Keratinocyte (primary cell): ENCODE results near the gene MYRIP. TPM values are rescaled to one million over a fixed set of nuclear protein-coding genes. Genes with fewer than 3 reads are reported as not detected.

Experiments used
- DNase-seq: peaks from one replicate; pipeline ENCODE4 v3.0.0-alpha.2; 2011; ENCODE audit warnings: low read depth, missing footprints, low spot score
- FAIRE-seq: peaks from 2 replicates; lab custom pipeline; 2011; peaks lifted over from hg19 to GRCh38; lab: Jason Lieb, UNC
- H2AFZ ChIP-seq: 2 replicates; pipeline ENCODE4 v1.6.0; 2012; ENCODE audit warnings: low read length, control low read depth, inconsistent platforms; ENCODE audit not compliant: control insufficient read depth
- H3K27ac ChIP-seq: 2 replicates; pipeline ENCODE4 v1.5.1; 2011; ENCODE audit warnings: low read length; ENCODE audit not compliant: control insufficient read depth, insufficient read depth
- H3K27me3 ChIP-seq: 3 replicates; pipeline ENCODE4 v1.6.0; 2011; ENCODE audit warnings: low read length; ENCODE audit not compliant: control insufficient read depth, insufficient read depth; ENCODE audit errors: extremely low read depth
- H3K36me3 ChIP-seq, 2 experiments: 2 replicates in 1 of 2; 3 replicates in 1 of 2; pipeline ENCODE4 v1.5.1; 2011; ENCODE audit warnings: low read length in 2 of 2, mild to moderate bottlenecking in 1 of 2; ENCODE audit not compliant: control insufficient read depth in 2 of 2, insufficient read depth in 2 of 2; ENCODE audit errors: extremely low read depth in 1 of 2
- H3K4me1 ChIP-seq: 3 replicates; pipeline ENCODE4 v1.5.1; 2011; ENCODE audit warnings: low read length; ENCODE audit not compliant: control insufficient read depth, insufficient read depth; ENCODE audit errors: extremely low read depth
- H3K4me2 ChIP-seq: 3 replicates; pipeline ENCODE4 v1.6.0; 2011; ENCODE audit warnings: low read depth, low read length; ENCODE audit not compliant: control insufficient read depth, insufficient read depth; ENCODE audit errors: extremely low read depth
- H3K4me3 ChIP-seq, 3 experiments: fragments of 200-600 bp in 1 of 3; sonication (generic) in 1 of 3; 2 replicates in 2 of 3; 3 replicates in 1 of 3; pipeline ENCODE4 v1.5.1; 2011 to 2016; ENCODE audit warnings: low read length in 3 of 3, mild to moderate bottlenecking in 3 of 3, control low read depth in 2 of 3, inconsistent platforms in 1 of 3, low read depth in 1 of 3, mixed read lengths in 1 of 3, mixed run types in 1 of 3, moderate library complexity in 1 of 3; ENCODE audit not compliant: control insufficient read depth in 2 of 3, insufficient read depth in 2 of 3; ENCODE audit errors: extremely low read depth in 1 of 3
- H3K79me2 ChIP-seq: 2 replicates; pipeline ENCODE4 v1.6.0; 2012; ENCODE audit warnings: low read length; ENCODE audit not compliant: control insufficient read depth, insufficient read depth
- H3K9ac ChIP-seq: 3 replicates; pipeline ENCODE4 v1.6.0; 2011; ENCODE audit warnings: low read length; ENCODE audit not compliant: control insufficient read depth, insufficient read depth; ENCODE audit errors: extremely low read depth
- H3K9me1 ChIP-seq: 3 replicates; pipeline ENCODE4 v1.6.0; 2011; ENCODE audit warnings: low read length; ENCODE audit not compliant: control insufficient read depth, insufficient read depth; ENCODE audit errors: extremely low read depth
- H3K9me3 ChIP-seq: 2 replicates; pipeline ENCODE4 v1.5.1; 2012; ENCODE audit warnings: low read depth, low read length; ENCODE audit not compliant: control insufficient read depth
- H4K20me1 ChIP-seq: 3 replicates; pipeline ENCODE4 v1.6.0; 2011; ENCODE audit warnings: low read length; ENCODE audit not compliant: control insufficient read depth, insufficient read depth; ENCODE audit errors: extremely low read depth
- EZH2 ChIP-seq: IDR thresholded peaks from one replicate; pipeline ENCODE4 v1.6.1; 2012; ENCODE audit warnings: inconsistent platforms, mild to moderate bottlenecking, low read length, moderate library complexity
- dilution Hi-C: fragments of 300-500 bp; cut with MboI; formaldehyde crosslinking; loops from one replicate; pipeline ENCODE4 v1.7.0; 2020; ENCODE audit warnings: low sequenced_read_pairs; ENCODE audit not compliant: extremely low pct_ligation_motif_present
- polyA plus RNA-seq, 5 experiments: library from polyadenylated mRNA; depleted of rRNA in 3 of 5; stranded (reverse) in 3 of 5; stranded (forward) in 1 of 5; unstranded in 1 of 5; fragments of >200 nt; gene quantifications; 1 replicate in 1 of 5; 2 replicates in 3 of 5; 3 replicates in 1 of 5; pipeline versions ENCODE4 v1.2.1 to v1.2.3, GENCODE V29; 2011 to 2012; ENCODE audit warnings: missing spikeins in 2 of 5, low read depth in 1 of 5, low replicate concordance in 1 of 5
- TF ChIP-seq, protein P1 (sequence below), 3 experiments: IDR thresholded peaks in 1 of 3; conservative IDR thresholded peaks in 1 of 3; optimal IDR thresholded peaks in 1 of 3; 2 replicates in 2 of 3; 3 replicates in 1 of 3; pipeline versions ENCODE3 to v1.5.1; 2011; ENCODE audit warnings: low read length in 3 of 3, mild to moderate bottlenecking in 3 of 3, moderate library complexity in 2 of 3, control low read depth in 1 of 3, inconsistent platforms in 1 of 3; ENCODE audit not compliant: insufficient read depth in 2 of 3; ENCODE audit errors: extremely low read depth in 1 of 3

The MYRIP gene
- polyA plus RNA-seq, 1 donor (not counting 4 experiments of a cell fraction or from before 2014, with no cell fraction given), result 0.01 TPM

DNA sequence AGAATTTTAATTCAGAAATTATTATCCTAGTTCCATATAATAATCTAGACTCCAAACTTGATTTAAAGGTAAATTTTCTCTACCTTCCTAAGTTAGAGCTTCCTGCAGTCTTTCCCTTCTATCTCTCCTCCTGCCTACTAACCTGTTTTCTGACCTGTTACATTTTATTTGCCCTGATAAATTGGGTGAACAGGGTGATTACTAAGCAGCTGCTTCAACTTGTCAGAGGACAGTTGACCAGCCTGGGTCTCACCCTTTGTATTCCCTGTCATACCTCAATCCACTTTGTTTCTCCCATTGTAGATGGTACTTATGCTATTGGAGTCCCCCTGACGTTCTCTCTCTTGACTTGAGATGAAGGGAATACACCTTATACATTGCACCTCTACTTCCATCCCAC is 28.4 kb upstream of the MYRIP start:
- H2AFZ ChIP-seq, result no peak overlapping the region
- DNase-seq (no peak), FAIRE-seq (no peak)
- no peak overlapping the region for H3K9ac ChIP-seq
- H3K9me3 ChIP-seq, result no peaks in the 10 kb centered on the region
- H3K9me1 ChIP-seq, result no peaks in the 10 kb centered on the region
- H3K4me1 ChIP-seq, result no peaks in the 10 kb centered on the region
- no peak overlapping the region for H3K4me2 ChIP-seq
- dilution Hi-C loops, result no loop called here
- no peaks in the 10 kb centered on the region for H4K20me1 ChIP-seq
- H3K4me3 ChIP-seq, result no peak overlapping the region
- no peak overlapping the region for H3K27ac ChIP-seq
- H3K79me2 ChIP-seq, result no peaks in the 10 kb centered on the region
- TF ChIP-seq, protein P1, sequence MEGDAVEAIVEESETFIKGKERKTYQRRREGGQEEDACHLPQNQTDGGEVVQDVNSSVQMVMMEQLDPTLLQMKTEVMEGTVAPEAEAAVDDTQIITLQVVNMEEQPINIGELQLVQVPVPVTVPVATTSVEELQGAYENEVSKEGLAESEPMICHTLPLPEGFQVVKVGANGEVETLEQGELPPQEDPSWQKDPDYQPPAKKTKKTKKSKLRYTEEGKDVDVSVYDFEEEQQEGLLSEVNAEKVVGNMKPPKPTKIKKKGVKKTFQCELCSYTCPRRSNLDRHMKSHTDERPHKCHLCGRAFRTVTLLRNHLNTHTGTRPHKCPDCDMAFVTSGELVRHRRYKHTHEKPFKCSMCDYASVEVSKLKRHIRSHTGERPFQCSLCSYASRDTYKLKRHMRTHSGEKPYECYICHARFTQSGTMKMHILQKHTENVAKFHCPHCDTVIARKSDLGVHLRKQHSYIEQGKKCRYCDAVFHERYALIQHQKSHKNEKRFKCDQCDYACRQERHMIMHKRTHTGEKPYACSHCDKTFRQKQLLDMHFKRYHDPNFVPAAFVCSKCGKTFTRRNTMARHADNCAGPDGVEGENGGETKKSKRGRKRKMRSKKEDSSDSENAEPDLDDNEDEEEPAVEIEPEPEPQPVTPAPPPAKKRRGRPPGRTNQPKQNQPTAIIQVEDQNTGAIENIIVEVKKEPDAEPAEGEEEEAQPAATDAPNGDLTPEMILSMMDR (optimal IDR thresholded peaks at IDR 0.05 in 1 of 3, IDR thresholded peaks at IDR 0.05 in 1 of 3, conservative IDR thresholded peaks at IDR 0.05 in 1 of 3; ENCODE audit: extremely low read depth in 1 of 3, insufficient read depth in 2 of 3, low read length in 3 of 3), result no peak
- TF ChIP-seq EZH2, result no peak
- H3K27me3 ChIP-seq, result no peaks in the 10 kb centered on the region
- no peaks in the 10 kb centered on the region for H3K36me3 ChIP-seq

DNA sequence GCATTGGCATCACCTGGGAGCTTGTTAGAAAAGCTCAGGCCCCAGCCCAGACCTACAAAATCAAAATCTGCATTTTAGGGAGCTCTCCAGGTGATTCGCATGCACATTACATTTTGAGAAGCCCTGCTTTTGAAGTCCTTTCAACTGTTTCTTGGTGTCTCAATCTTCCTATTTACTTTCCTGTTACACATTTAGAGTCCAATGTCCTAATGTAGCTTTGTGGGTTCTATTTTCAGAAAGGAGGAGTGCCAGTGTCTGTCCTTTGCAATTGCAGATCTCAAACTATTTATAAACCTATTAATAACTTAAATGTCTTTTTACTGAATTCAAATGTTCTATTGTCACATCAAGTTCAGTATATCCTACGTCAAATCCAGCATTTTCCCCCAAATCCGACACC is 27.8 kb upstream of the MYRIP start:
- H3K27me3 ChIP-seq, result no peaks in the 10 kb centered on the region
- H3K9me1 ChIP-seq, result no peaks in the 10 kb centered on the region
- FAIRE-seq, result no peak
- no peak for TF ChIP-seq EZH2
- TF ChIP-seq, protein P1 (optimal IDR thresholded peaks at IDR 0.05 in 1 of 3, IDR thresholded peaks at IDR 0.05 in 1 of 3, conservative IDR thresholded peaks at IDR 0.05 in 1 of 3; ENCODE audit: extremely low read depth in 1 of 3, insufficient read depth in 2 of 3, low read length in 3 of 3), result no peak
- dilution Hi-C loops, result no loop called here
- no peak overlapping the region for H3K27ac ChIP-seq
- no peaks in the 10 kb centered on the region for H4K20me1 ChIP-seq
- H3K9me3 ChIP-seq, result no peaks in the 10 kb centered on the region
- H2AFZ ChIP-seq, result no peak overlapping the region
- H3K4me3 ChIP-seq, result no peak overlapping the region
- H3K79me2 ChIP-seq, result no peaks in the 10 kb centered on the region
- DNase-seq, result no peak
- no peaks in the 10 kb centered on the region for H3K36me3 ChIP-seq
- no peak overlapping the region for H3K4me2 ChIP-seq
- no peak overlapping the region for H3K9ac ChIP-seq
- no peaks in the 10 kb centered on the region for H3K4me1 ChIP-seq
